GM19397 (cell line): Measurements from ENCODE around the gene PNPLA8.
"Not testable (repeated sequence)": the region's sequence is repeated elsewhere in the genome, so short reads cannot be mapped to it uniquely, and the experiment has no call there.

Experiments
- ATAC-seq: cut with Tn5 transposase; IDR thresholded peaks from one replicate; pipeline ENCODE4 v1.9.1; 2021; ENCODE audit warnings: mild to moderate bottlenecking, moderate library complexity; ENCODE audit not compliant: unreplicated experiment

Gene PNPLA8

GRCh38 chr7:108535257-108535656 is 9.3 kb upstream of the PNPLA8 start:
- no peak for ATAC-seq

GRCh38 chr7:108533712-108534111 is 7.8 kb upstream of the PNPLA8 start:
- ATAC-seq, result no peak

GRCh38 chr7:108529341-108529740 is 3.4 kb upstream of the PNPLA8 start:
- no peak for ATAC-seq

DNA sequence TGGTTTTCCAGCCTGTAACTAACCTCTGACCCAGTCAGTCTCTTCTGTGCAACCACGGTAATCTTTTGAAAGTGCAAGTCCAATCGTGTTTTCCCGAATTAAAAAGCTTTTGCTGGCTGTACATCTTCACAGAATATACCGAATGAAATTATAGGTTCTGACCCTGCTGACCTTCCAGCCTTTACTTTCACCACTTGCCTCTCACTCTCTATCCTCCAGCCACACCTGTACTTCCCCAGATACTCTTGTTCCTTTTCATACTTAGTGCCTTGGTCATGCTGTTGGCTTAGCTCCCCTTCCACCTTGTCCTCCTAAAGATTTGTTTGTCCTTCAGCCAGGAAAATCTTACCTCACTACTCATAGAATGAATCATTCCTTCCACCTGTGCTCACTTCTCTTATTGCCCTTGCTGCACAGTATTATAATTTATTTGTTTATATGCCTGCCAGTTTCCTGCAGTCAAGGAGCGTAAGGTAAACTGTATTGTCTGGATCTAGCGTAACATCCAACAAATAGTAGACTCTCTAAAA is 2.3 kb upstream of the PNPLA8 start:
- ATAC-seq, result no peak

- ATAC-seq, result no peak
These were observed 758 bp upstream of the PNPLA8 start for GRCh38 chr7:108526768-108527017.

DNA sequence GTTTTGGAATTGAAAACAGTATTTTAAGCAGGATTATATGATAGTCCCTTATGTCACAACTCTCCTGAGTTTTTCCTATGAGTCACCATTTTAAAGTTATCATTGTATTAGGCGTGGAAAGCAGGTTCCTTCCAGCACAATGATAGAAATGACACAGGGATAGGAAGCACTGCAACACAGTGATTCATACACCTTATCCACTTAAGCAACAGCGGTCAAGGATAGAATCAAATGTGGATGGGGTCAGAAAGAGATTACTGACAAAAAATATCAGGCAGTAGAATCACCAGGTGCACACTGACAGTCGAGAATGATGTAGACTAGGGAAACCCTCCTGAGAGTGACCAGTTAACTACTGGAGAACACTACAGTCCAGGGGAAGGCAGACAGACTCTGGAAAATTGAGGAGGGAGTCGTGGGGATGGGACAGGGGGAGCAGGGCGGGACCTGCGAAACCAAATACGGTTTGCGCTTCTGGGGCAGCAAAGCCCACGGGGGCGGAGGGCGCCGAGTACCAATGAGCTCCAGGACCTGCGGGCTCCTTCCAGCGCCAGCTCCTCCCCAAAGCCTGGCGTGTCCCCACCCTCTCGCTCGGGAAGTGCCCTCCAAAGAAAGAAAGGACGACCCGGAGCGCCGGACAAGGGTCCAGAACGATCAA is 479 bp downstream of the PNPLA8 start:
- ATAC-seq, result peak; percentile 41

GRCh38 chr7:108522780-108523179 is 3.2 kb downstream of the PNPLA8 start:
- no peak for ATAC-seq

- ATAC-seq, result no peak
These were observed 8.0 kb downstream of the PNPLA8 start for GRCh38 chr7:108517951-108518350.

GRCh38 chr7:108515630-108516029 is 10.3 kb downstream of the PNPLA8 start:
- ATAC-seq, result no peak

DNA sequence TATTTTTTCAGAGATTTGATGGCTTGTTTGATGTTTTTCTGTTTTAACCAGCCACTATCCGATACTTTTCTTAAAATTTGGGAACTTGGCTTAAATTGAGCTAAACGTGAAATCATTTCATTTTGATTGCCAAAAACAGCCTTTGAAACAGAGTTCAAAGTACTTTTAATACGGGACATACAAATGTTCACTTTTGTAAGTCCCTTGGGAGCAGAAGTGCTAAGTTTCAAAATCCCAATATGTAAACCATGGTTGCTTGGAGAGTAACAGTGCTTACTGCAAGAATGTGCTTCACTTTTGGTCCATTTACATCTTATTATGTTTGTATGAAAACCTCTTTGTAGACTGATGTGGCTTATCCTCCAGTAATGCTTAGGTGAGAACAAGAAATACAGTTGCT is 10.9 kb downstream of the PNPLA8 start:
- no peak for ATAC-seq

DNA sequence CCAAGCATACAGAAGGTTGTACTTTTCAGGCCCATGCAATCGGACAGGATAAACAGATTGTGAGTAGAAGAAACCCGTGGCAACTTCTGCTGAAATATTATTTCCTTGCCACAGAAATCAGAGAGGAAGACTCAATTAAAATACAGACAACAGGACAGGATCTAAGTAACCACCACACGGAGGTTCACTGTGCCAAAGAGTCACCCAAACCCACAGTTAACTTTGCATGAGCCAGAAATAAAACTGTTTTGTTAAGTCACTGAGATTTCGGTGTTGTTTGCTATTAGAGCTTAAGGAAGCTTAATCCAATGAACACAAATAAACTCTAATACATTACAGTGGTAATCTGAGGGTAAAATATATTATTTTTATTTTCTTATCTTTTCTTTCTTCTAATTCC is 14.0 kb downstream of the PNPLA8 start:
- no peak for ATAC-seq

- ATAC-seq, result not testable (repeated sequence)
These were observed 21.4 kb downstream of the PNPLA8 start for GRCh38 chr7:108504576-108504975.

DNA sequence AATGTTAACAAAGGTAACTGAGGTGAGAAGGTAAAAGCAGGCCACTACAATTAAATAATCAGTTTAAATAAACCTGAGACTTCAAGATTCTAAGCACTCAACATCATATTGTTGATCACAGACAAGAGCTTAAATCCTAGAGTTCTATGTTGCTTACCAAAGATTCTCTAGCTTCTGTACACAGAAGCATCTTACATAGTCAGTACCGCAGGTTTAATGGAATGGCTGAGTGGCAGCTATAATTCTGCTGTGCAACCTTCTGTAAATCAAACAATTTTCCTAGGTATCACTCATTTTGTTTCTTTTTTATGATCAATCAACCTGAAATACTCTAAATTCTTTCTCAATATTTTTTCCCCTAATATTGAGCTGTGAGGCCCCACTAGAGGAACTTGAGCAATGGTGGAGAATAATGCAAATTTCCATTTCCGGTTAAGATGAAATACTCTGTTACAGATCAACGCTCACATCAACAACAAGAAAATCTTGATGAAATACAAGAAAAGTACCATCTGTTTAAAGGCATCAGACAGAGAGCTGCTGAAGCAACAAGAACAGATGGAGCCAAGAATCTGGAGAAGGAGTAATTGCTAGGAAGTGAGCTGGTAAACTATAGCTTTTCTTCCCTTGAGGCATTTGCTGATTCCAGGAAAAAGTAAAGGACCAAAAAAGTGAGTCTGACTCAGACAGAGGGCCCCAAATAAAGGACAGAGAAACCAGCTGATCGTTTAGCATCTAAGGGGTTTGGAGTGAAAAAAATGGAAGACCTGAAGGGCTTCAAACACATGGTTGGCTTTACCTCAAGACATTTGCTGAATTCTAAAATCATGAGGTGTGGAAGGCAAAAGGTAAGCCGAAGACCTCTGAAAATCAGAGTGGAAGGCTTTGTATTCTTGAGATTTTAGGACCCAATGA is 22.6 kb downstream of the PNPLA8 start:
- ATAC-seq, result peak; percentile 91

DNA sequence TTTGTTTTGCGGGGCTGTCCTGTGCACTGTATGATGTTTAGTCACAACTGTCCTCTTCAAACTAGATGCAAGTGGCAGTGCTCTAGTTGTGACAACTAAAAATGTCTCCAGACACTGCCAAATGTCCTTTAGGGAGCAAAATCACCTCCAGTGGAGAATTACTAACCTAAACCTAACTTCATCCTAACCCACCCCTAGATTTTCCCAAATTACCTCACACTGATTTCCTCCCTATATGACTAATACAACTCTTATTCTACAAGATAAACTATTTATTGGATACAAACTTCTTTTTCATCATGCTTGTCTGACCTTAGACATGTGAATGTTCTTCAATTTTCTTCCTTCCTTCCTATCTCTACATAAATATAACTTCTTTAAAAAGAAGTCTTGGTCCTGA is 26.4 kb downstream of the PNPLA8 start:
- no peak for ATAC-seq

DNA sequence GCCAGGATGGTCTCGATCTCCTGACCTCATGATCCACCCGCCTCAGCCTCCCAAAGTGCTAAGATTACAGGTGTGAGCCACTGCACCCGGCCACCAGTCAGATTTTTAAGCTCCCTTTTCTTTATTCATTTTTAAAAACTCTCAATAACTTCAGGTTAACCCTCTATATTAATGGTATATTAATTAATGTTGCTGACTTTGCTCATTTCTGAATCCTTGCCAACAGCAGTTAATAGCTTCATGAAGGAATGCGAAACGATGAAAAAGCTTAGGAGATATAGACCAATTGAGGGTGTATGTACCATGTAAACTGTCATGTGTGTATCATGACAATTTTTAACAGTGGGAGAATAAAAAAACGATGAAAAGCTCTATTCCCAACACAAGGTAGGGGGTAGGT is 27.5 kb downstream of the PNPLA8 start:
- ATAC-seq, result no peak

DNA sequence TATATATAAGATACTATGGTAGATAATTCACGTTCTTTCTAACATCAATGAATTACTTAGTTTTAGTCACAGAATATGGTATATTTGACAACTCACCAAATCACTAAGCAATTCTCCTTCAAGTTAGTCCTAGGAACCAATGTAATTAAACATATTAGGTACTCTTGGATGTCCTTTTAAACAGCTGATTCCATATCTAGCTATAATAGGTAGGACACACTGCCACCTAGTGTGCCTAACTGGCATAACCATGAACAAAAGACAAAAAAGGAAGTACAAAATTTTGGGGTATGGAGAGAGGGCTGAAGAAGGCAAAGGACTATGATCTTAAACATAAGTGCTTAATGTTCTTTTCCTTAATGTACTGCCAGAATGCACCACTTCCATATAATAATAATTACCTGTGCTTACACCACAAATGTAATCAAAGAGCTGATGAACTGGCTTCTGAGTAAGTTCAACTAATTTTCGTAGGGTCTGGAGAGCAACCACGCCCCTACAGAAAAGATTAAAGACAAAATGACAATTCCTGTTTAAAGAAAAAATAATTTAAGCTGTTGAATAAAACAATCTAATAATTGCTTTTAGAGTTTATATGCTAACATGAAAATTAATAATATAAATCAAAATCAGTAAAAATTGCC is 28.7 kb downstream of the PNPLA8 start:
- ATAC-seq, result no peak

GRCh38 chr7:108492742-108493141 is 33.2 kb downstream of the PNPLA8 start:
- no peak for ATAC-seq

- no peak for ATAC-seq
These were observed 37.0 kb downstream of the PNPLA8 start for GRCh38 chr7:108488768-108489538.

DNA sequence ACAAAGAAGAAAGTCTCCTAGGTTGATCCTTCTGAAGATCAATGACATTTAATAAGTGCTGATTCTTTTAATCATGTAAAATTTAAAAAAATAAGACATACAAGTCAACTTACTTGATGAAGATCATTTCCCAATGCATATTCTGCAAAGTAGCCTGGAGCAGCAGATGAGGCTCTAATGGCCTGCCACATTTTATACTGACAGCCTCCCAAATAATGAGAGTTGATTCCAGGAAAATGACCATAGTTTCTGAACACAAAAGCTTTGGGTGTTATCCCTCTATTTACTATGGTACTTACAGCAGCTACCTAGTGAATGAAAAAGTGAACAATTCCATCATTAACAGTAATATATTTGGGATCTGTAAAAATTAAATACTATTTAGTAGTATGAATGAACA is 38.3 kb downstream of the PNPLA8 start:
- no peak for ATAC-seq

DNA sequence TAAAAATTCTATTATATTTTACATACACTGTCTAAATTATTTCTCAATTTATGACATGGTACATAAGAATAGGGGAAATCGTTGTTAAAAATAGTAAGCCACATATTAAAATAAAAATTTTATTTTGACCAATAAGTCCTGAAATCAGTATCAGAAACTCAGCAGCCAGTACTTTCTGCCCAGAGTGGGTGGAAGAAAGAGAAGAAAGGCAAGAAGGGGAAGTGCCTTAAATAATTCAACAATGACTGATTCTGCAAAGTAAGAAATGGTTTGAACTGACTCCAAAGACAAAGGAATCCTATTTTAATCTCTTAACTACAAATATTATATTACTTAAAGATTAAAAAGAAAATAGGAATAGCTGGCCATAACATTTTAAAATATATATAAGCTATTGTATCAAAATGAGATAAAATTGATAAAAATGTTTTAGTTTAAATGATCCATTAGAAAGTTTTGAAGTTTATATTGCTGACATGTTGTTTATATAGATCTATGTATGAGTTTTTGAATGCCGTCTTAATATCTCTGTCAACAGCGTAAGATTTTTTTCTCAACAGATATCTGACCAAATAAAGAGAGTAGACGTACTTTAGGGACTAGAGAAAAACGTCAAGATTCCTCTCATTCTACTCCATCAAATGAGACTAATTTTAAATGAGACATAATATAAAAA is 39.5 kb downstream of the PNPLA8 start:
- ATAC-seq, result no peak

DNA sequence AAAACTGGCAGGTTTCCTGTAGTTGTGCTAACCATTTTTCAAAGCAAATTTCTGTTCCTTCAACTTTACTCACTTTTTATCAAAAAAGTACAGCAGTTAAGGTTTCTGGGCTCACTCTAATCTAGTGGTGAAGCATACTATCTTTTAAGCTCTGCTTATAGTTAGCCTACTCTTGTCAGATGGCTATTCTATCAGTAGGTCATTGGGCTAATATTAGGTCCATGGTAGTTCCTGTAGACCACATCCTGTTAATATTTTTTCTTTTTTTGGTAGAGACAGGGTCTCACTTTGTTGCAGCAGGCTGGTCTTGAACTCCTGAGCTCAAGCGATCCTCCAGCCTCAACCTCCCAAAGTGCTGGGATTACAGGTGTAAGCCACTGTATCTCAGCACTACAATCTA is 41.8 kb downstream of the PNPLA8 start:
- ATAC-seq, result no peak
